Measurements from ENCODE around the gene GPR26.

The GPR26 gene

GRCh38 chr10:123624086-123624485, 42.1 kb upstream of the GPR26 start:
- TF ChIP-seq EP300 (IDR thresholded peaks at IDR 0.05; ENCODE audit: borderline replicate concordance) (no peak), MAX (IDR thresholded peaks at IDR 0.05) (no peak), TAF1 (IDR thresholded peaks at IDR 0.05; ENCODE audit: low read depth) (no peak)

- TF ChIP-seq MAX (IDR thresholded peaks at IDR 0.05) (no peak), ZBTB7A (IDR thresholded peaks at IDR 0.05; ENCODE audit: low read depth) (no peak), TEAD4 (IDR thresholded peaks at IDR 0.05) (no peak), TCF12 (IDR thresholded peaks at IDR 0.05; ENCODE audit: low read depth) (no peak), EP300 (IDR thresholded peaks at IDR 0.05; ENCODE audit: borderline replicate concordance) (no peak), REST (IDR thresholded peaks at IDR 0.05; ENCODE audit: low read depth) (no peak), YY1 (IDR thresholded peaks at IDR 0.05; ENCODE audit: low read depth) (no peak), NFIC (IDR thresholded peaks at IDR 0.05) (no peak), TAF1 (IDR thresholded peaks at IDR 0.05; ENCODE audit: low read depth) (no peak), CREB1 (IDR thresholded peaks at IDR 0.05; ENCODE audit: low read depth) (no peak), FOXM1 (IDR thresholded peaks at IDR 0.05; ENCODE audit: borderline replicate concordance, low read depth) (no peak), CEBPB (IDR thresholded peaks at IDR 0.05) (no peak), RAD21 (IDR thresholded peaks at IDR 0.05; ENCODE audit: low read depth) (no peak)
Measured at GRCh38 chr10:123633106-123633505, 33.0 kb upstream of the GPR26 start.

DNA sequence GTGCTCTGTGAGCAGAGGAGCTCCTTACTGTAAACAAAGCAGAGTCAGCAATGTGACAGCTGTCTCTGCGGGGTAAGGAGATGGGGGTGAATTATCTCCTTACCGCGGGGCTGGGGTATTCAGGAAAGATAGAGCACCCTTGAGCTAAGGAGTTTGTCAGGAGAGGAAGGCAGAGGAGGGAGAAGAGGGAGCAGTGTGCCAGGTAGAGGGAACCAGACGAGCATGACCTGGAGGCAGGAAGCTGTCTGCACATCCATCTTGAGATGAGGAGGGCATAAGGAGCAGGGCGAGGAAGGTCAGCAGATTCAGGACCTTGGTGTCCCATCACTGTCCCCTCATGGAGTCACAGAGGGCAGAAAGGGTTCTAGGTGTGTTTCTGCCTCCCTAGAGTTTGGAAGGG, 32.5 kb upstream of the GPR26 start:
- TF ChIP-seq USF1 (IDR thresholded peaks at IDR 0.05) (no peak), CREB1 (IDR thresholded peaks at IDR 0.05; ENCODE audit: low read depth) (no peak), YY1 (IDR thresholded peaks at IDR 0.05; ENCODE audit: low read depth) (no peak)

GRCh38 chr10:123634221-123634620, 31.9 kb upstream of the GPR26 start:
- TF ChIP-seq EP300 (IDR thresholded peaks at IDR 0.05; ENCODE audit: borderline replicate concordance), result no peak
- no peak for TF ChIP-seq CEBPB (IDR thresholded peaks at IDR 0.05)
- TF ChIP-seq FOXM1 (IDR thresholded peaks at IDR 0.05; ENCODE audit: borderline replicate concordance, low read depth), result no peak
- TF ChIP-seq CREB1 (IDR thresholded peaks at IDR 0.05; ENCODE audit: low read depth), result no peak
- no peak for TF ChIP-seq TEAD4 (IDR thresholded peaks at IDR 0.05)

GRCh38 chr10:123635131-123635530, 31.0 kb upstream of the GPR26 start:
- TF ChIP-seq CEBPB (IDR thresholded peaks at IDR 0.05) (no peak), FOXM1 (IDR thresholded peaks at IDR 0.05; ENCODE audit: borderline replicate concordance, low read depth) (no peak), ZBTB7A (IDR thresholded peaks at IDR 0.05; ENCODE audit: low read depth) (no peak), TCF12 (IDR thresholded peaks at IDR 0.05; ENCODE audit: low read depth) (no peak), YY1 (IDR thresholded peaks at IDR 0.05; ENCODE audit: low read depth) (no peak), NFIC (IDR thresholded peaks at IDR 0.05) (no peak), TAF1 (IDR thresholded peaks at IDR 0.05; ENCODE audit: low read depth) (no peak), USF1 (IDR thresholded peaks at IDR 0.05) (no peak), EP300 (IDR thresholded peaks at IDR 0.05; ENCODE audit: borderline replicate concordance) (no peak), TEAD4 (IDR thresholded peaks at IDR 0.05) (no peak), EGR1 (IDR thresholded peaks at IDR 0.05) (no peak), REST (IDR thresholded peaks at IDR 0.05; ENCODE audit: low read depth) (no peak), CREB1 (IDR thresholded peaks at IDR 0.05; ENCODE audit: low read depth) (no peak), RAD21 (IDR thresholded peaks at IDR 0.05; ENCODE audit: low read depth) (no peak), MAX (IDR thresholded peaks at IDR 0.05) (no peak)

GRCh38 chr10:123635745-123636144, 30.4 kb upstream of the GPR26 start:
- TF ChIP-seq CREB1 (IDR thresholded peaks at IDR 0.05; ENCODE audit: low read depth), result no peak
- no peak for TF ChIP-seq FOXM1 (IDR thresholded peaks at IDR 0.05; ENCODE audit: borderline replicate concordance, low read depth)
- no peak for TF ChIP-seq YY1 (IDR thresholded peaks at IDR 0.05; ENCODE audit: low read depth)
- TF ChIP-seq MAX (IDR thresholded peaks at IDR 0.05), result no peak
- no peak for TF ChIP-seq RAD21 (IDR thresholded peaks at IDR 0.05; ENCODE audit: low read depth)
- TF ChIP-seq EP300 (IDR thresholded peaks at IDR 0.05; ENCODE audit: borderline replicate concordance), result no peak
- no peak for TF ChIP-seq TAF1 (IDR thresholded peaks at IDR 0.05; ENCODE audit: low read depth)
- no peak for TF ChIP-seq EGR1 (IDR thresholded peaks at IDR 0.05)
- TF ChIP-seq REST (IDR thresholded peaks at IDR 0.05; ENCODE audit: low read depth), result no peak
- TF ChIP-seq USF1 (IDR thresholded peaks at IDR 0.05), result no peak
- no peak for TF ChIP-seq ZBTB7A (IDR thresholded peaks at IDR 0.05; ENCODE audit: low read depth)
